Measurements from ENCODE around the gene KLHL29.

KLHL29 gene

DNA sequence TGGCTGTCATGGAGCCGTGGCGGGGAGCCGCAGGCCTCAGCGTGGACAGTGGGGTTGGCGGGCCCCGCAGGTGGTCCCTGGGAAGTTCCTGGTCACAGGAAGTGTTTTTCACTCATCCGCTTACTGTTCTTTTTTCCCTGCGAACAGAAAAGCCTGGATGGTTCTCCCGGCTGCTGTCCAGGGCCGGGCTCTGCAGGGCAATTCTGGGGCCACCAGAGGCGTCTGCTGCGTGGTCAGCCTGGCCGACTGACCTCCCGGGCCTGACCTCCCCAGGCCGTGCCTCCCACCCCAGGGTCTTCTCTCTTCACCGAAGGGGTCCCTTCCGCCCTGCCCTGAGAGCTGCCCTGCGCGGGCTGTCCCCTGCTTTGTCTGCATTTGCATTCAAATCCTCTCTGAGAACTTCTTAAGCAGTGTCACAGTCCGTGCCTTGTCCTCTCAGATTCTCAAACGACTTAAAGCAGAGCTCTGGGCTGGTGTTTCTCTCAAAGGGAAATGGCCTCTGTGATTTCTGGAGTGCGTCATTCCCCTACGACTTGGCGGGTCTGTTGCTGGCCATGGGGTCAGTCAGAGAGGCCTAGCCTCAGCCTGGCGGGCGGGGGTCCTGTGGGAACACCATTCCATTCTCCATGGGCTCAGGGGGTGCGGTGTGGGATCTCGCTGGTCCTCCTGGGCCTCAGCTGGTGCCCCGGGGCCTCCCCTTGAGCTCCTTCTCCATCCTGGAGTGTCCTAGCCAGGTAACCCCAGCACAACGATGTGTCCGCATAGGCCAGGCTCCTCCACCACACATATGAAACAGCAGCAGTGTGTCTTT, 38.3 kb downstream of the KLHL29 start:
- DNase-seq = no peak

DNA sequence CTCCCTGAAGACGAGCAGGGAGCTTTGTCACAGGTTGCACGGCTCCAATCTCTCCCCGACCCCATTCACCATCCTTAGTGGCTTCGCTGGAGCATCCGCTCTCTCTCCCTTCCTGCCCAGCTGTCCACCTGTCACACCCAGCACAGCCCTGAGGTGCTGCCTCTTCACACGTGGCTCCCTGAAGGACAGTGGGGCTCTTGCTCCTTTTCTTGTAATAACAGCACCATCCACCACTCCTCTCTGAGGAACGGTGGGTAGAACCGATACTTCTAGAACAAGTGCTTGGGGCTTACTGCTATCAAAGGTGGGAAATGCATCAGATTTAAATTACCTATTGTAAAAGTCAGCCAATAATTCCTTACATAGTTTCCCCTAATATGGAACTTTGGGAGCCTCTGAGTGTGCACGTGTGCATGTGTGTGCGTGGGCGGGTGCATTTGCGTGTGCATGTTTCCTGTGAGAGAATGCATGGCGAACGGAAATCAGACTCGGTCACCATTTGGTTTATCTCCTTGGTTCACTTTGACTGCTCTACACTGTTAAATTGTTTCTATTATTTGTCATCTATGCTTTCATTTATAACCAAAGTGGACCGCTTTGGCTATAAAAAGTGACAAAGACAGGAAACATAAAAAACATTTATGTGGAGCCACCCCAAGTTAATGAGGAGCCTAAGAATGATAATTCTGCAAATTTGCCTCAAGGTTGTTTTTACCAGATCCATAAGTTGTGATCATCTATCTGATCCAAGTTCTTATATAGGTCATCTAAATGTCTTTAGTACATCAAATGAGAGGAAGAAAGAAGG, 39.1 kb downstream of the KLHL29 start:
- no peak for DNase-seq

DNA sequence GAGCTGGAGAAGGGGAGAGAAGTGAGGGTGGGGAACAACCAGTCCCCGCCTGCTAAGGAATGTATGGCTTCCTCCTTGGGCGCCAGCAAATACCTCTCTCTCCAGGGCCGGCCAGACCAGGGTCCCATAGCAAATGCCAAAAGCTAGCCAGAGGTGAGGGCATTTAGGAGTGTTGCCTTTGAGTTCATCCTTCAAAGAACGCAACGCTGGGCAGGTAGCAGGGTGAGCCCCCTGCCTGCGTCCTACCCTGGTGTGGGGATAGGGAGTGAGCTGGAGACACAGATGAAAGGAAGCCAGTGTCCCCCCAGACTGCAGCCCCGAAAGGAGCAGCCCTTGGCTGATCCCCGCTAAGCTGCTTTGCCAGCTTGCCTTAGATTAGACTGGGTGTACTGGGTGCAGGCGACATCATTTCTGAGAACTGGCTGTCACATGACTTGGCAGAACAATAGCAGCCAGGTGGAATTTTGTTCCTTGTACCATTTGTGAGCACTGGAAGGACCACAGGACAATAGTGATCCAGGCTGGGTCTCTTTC, 40.4 kb downstream of the KLHL29 start:
- DNase-seq = no peak

DNA sequence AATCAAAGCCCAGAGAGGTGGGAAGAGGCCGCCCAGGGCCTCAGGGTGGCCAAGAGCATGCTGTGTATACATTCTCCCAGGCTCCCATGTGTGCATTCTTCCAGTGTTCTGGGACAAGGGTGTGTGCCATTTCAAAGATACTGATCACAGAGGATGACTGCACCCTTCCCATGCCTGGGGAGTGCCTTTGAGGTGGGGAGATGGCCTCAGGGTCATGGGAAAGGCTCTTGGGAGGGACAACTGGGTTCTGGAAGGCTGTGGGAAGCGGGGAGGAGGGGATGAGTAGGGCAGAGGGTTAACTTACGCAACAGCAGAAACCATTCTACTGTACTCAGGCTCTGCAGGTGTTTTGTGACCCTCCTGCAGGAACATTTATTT, 40.9 kb downstream of the KLHL29 start:
- no peak for DNase-seq

DNA sequence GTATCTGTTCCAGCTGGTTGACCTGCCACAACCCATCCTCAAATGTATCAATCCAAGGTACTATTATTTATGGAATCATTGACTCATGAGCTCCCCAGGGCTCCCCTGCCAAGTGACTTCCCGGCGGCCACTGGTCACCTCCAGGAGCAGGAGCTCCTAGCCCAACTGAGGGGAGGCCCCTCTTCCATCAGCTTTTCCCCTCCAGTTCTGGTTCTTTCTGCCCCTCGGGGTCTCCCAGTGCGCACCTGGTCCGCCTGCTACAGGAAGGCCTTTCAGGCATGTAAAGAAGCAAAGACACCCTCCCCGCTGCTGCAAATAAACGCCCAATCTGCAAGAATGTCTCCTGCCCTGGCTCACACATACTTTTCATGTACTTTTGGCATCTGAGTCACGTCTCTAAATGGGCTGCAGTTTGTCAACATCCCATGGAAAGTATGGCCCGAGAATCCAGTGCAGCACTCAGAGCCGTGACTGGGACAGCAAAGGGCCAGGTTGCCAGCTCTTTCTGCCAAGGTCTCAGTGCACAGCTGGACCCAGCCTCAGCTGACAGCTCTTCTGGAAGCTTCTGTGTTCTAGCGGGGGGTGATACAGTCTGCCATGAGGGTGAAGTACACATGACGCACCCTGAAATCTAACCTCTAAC, 41.4 kb downstream of the KLHL29 start:
- DNase-seq = no peak

DNA sequence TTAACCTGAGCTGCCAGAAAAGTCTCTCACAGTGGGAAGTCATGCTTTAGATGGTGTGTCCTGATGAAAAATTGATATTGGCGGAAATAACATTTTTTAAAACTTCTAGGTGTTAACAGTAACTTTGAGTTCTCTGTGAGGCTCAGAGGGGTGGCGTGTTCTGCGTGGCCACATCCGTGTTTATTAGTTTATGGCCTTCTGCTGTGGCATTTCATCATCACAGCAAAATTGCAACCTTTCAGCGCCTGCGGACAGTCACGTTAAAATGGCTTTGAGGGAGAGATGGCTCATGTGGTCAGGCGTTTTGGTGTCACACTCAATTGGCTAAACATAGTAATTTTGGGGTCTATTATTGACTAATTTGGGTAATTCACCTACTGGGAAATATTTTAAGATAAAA, 42.4 kb downstream of the KLHL29 start:
- no peak for DNase-seq

DNA sequence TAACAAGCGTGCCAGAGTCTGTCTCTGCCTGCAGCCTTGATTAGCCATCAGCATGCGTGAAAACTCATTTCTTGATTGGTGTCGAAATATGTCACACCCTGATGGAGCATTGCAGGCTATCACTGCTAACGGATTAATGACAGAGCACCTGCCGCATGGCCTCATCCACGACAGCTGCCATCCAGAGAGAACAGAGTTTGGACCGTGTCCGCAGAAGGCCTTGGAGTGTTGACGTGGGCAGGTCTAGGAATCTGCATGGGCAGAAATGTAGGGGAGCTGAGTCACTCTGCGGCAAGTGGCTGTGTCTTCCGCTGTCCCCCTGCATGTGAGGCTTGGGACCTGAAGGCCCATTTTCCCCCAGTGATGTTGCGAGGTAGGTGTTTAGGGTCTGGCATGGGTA, 43.0 kb downstream of the KLHL29 start:
- no peak for DNase-seq

DNA sequence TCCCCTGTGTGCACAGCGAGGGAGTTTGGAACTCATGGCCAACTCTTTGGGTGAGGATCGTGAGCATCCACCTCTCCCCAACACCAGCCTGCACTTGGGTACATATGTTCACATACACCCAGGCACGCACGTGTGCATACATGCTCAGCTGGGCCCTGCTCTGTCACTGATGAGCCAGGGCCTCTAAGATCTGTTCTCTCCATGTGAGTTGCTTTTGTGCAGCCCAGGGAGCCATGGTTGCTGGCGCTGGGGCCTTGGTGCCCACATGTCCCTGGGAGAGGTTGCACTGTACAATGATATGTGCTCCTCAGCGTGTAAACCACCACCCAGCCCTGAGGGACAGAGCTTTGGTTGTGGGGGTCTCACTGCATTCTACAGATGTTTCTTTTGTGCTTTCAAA, 44.1 kb downstream of the KLHL29 start:
- DNase-seq = no peak

DNA sequence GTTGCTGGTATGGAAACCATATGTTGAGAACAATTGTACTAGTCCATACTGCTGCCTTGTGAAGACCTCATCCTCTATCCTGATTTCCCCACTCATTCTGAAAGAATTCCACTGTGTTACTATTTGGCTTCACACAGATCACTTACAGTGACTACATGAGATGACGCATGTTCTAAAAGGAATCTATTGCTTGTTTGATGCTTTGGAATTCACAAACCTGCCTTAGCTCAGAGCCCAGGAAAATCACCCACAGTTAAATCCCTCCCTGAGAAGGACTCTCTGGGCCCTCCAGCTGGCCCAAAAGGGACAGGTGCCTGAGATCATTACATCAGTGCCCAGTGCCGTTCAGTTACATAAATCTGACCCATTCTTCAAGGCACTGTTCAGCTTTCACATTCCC, 45.3 kb downstream of the KLHL29 start:
- no peak for DNase-seq

DNA sequence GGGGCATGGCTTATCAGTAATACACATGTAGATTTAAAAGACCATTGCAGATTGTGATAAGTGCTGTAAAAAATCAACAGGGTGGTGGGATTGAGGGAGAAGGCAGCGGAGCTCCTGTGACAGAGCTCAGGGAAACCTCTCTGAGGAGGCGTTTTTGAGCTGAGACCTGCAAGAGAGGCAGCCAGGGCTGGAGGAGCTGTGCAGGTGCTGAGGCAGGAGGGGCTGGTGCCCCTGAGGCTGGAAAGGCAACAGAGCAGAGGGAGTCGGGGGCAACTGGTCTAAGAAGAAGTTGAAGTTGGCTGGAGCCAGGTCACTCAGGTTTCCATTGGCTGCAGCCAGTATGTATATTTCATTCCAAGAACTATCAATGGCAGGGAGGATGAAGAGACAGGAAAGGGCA, 47.6 kb downstream of the KLHL29 start:
- DNase-seq = no peak

DNA sequence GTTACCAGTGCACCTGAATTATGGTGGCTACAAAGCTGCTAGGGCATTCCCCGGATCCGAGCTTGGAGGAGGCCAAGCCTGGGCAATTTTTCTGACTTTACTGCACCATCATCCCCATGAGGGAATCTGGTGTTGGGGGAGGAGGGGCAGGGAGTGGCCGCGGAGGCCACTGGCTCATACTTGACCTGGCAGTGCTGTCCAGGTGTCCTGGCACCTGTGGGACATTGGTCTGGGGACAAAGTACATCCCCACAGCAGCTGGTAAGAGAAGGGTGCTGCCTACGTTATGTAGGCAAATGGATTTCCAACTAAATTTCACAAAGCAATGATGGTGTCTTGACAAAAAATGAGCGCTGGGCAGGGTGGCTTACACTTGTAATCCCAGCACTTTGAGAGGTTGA, 48.3 kb downstream of the KLHL29 start:
- DNase-seq = no peak

DNA sequence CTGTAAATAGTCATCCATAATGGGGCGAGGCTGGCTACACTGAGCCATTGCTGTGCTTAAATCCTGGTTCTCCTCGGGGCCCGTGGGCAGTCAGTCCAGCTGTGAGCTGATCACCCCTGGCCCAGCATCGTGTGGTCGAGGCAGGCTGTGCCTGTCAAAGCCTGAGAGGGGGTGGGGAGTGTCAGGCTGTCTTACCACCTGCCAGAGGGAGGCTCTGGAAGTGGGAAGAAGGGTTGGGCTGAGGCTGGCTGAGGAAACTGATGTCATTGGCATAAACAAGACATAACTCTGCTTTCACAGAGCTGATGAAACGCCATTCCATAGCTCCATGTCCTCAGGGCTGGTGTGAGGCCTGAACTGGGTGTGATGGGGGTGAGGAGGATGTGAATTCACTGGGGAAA, 49.7 kb downstream of the KLHL29 start:
- DNase-seq = no peak

DNA sequence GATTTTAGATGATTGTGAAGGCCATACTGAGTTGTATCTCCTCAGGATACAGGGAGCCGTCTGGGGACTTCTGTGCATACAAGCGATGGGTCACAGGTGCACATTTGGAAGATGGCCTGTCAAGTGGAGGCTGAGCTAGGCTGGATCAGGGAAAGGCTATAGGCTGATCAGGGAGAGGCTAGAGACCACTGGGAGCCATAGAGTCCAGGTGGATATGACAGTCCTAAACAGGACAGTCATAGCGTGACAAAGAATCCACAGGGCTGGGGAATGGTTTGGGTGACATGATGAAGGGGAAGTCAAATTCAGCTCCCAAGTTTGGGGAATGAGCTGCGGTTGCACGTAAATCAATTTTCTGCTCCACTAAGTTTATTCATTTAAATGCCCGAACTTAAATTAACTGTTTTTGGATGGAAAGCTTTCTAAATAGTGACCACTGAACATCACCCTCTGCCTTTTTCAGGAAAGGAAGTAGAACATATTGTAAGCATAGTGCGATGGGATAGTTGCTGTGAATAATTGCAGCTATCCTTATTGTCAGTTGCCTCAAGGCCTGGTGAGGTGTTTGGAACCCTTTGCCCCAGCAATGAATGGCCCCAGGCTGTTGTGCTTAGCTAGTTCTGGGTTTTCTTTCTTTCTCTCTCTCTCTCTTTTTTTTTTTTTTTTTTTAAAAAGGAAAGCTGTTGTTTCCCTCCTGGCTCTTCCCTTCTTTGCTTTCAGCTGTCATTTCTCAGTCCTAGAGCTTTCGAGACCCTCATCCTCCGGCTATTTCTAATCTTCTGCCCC, 50.5 kb downstream of the KLHL29 start:
- no peak for DNase-seq

DNA sequence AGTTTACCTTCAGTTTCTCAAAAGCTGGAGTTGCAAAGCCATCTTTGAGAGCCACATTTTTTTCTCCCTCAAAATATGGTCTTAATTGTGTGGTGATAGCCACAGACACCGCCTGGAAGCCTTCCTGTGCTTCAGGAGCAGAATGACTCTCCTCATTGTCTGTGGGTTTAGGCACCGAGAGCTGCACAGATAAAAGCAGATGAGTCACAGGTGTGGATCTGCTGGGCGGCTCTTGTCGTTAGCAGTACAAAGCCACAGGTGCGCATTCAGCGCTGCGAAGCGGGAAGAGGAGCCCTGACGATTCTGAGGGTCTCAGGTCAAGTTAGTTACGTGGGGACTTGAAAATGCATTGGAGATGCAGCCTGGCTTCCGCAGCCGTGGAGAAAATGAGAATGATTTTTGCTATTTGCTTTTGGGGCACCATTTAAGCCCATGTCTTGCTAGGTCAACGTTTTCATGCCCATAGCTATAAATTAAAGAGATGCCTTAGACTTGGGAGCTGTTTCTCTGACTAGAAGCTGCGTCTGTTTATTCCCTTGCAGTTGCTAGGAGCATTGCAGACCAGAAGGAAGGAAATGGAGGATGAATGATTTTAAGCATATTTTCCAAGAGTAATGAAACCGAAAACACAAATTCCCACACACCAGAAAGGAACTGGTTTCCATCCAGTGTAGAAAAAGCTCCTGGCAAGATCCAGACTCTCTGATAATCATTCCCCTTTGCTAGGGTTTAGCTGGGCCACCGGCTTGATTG, 51.5 kb downstream of the KLHL29 start:
- no peak for DNase-seq

DNA sequence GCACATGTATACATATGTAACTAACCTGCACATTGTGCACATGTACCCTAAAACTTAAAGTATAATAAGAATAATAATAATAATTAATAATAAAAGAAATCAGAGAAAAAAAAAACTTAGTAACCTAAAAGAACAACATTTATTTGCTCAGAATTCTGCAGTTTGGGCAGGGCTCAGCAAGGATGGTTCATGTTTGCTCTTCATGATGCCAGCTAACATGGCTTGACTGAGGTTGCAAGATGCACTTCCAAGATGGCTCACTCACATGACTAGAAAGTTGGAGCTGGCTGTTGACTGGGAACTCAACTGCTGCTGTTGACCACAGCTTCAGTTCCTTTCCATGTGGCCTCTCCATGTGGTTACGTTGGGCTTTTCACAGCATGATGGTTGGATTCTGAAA, 56.4 kb downstream of the KLHL29 start:
- no peak for DNase-seq

DNA sequence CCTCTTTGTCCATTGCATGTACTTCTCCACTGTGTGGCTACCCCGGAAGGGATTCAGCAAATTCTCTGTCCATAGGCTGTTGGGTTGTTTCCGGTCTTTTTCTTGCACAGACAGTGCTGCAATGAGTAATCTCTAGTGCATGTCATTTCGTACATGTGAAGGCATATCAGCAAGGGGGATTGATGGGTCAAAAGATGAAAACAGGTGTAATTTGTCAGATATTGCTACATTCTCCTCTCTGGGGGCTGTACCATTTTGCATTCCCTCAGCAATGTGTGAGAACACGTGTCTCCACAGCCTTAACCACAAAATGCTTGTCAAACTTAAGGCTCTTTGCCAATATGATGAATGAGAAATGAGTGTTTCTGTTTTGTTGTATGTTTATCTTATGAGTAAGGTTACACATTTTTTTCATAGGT, 60.5 kb downstream of the KLHL29 start:
- DNase-seq = no peak

DNA sequence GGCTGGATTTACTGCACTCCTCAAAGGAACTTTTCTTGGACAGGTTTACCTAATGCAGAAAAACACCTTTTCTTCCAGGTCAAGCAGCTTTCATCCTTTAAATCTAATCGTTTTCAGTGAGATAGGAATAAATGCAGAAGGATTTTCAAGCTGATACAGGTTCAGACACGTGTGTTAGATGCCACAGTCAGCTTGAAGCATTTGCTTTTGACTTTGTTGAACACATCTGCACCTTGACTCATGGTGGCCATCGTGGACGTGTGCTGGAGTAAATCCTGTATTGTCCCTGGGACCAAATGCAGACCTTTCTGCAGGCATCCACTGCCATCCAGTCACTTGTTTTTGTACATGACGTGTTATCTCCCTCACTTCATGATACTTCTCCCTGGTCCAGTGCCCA, 61.9 kb downstream of the KLHL29 start:
- no peak for DNase-seq

DNA sequence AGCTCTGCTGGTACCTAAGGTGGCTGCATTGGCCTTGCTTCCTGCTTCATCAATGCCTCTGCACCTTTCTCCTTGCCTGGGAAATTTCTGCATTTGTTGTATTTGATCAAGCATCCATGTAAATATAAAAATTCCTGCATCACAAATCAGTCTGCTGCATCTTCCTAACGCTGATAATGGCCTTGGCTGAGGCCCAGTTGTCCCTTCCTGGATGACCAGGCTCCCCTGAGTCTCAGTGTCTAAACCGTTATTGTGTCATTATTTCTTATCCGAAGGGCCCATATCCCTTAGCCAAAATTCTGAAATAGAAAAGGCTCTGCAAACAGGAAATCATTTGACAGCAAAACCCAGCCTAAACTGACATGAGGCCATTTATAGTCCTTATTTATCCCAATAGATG, 62.4 kb downstream of the KLHL29 start:
- DNase-seq = no peak

DNA sequence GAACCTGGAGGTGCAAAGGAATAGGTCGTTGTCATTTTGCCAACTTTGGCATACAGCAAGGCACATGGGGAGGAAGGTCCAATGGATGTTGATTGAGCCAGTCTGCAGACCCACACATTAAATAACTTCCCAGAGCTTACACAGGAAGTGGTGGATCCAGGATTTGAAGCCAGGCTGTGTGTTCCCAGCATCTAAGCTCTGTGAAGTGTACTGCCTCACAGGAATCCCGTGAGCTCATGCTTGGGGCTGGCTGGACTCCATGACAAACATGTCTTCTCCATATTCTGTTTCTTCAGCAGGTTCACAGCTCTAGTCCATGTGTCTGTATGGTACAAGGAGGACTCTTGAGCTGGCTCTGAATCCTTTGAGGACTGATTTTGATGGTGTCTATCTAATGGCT, 63.9 kb downstream of the KLHL29 start:
- DNase-seq = no peak

DNA sequence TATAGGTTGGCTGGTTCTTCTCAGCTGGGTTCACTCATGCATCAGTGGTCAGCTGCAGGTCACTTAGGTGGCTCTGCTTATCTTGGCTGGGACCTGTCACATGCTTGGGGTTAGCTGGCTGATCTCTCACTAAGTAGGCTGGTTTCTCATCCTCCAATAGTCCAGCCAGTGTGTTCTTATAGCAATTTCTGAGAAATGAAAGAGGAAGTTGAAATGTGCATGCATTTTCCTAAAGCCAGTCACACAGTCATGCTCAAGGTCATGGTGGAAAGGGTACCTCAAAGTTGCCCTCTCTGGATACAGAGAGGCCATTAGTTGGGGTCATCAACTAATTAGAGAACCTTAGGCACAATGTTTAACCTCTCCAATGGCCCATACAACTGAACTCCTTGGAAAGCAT, 64.4 kb downstream of the KLHL29 start:
- DNase-seq = no peak

DNA sequence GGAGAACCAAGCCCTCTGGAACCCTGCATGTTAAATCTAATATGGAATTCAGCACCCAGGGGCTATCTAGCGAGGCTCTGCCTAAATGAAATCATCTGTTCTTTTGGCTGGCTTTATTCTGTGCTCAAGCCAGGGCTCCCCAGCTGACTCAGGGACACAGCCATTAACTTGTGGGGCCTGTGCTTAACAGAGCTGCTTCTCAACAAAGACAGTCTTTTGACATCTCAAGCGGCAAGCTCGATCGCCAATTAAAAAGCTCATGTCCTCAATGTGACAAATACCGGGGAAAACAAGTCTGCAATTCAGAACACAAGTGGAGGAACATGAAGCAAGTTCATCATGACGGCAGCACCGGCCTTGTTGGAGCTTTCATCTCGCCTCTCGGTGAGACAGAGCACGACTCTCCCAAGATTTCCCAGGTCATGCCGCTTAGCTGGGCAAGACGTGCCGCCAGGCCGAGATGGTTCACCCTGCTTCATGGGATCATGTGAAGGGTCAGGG, 64.9 kb downstream of the KLHL29 start:
- no peak for DNase-seq

DNA sequence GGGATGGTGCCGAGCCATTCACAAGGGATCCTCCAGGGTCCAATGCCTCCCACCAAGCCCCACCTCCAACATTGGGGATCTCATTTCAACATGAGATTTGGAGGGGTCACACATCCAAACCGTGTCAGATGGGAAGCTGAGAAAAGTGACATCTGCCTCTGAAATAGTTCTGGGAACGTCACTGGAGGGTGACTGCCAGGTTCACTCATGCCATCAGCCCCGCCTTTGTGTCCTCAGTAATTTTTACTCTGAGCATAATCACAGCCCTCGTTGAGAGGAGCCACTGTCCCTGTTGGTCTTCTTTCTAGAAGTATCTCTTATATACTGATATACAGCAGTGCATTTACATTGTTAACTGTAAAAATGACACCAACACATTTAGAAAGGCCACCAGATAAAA, 67.4 kb downstream of the KLHL29 start:
- DNase-seq = no peak
